Measurements from ENCODE around the gene IFIT5. TPM values are rescaled to one million over a fixed set of nuclear protein-coding genes. Genes with fewer than 3 reads are reported as not detected.
"Not testable (repeated sequence)": the region's sequence is repeated elsewhere in the genome, so short reads cannot be mapped to it uniquely, and the experiment has no call there.

Gene IFIT5
- polyA plus RNA-seq, 4 donors: 12.1 to 25.1 (median 15.3) TPM

DNA sequence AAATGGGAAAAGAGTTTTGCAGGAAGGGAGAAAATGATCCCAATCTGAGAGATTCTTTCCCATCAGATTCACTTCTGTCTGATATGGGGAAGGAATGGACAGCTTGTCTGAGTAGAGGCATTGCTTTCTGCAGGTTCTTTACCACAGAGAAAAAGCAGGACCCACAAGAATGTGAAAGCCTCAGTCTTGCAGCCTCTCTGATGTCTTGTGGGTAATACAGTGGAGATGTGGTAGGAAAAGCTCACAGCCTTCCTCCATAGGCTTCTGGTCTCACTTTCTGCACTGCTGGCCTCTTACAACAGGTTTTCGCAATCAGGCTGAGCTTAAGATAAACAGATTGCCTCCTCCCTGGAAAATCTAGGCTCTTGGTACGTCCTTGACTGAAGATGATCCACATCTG, 21.4 kb upstream of the IFIT5 start:
- DNase-seq (ENCODE audit: low read depth in 4 of 4, low spot score in 3 of 4): no peak

DNA sequence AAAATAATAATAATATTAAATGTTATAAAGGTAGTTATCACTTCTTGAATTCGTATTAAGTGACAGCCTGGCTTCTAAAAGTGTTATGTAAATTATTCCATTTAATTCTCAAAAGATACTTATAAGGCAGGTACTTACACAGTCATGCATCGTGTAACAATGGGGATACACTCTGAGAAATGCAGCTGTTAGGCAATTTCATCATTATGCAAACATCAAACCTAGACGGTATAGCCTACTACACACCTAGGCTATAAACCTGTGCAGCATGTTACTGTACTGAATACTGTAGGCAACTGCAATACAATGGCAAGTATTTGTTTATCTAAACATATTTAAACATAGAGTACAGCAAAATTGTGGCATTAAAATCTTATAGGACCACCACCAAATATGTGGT, 20.5 kb upstream of the IFIT5 start:
- DNase-seq (ENCODE audit: low read depth in 4 of 4, low spot score in 3 of 4): no peak

- DNase-seq (ENCODE audit: low read depth in 4 of 4, low spot score in 3 of 4): no peak
These were observed 19.2 kb upstream of the IFIT5 start for GRCh38 chr10:89395141-89395540.

GRCh38 chr10:89398003-89398749, 16.2 kb upstream of the IFIT5 start:
- no peak for DNase-seq (ENCODE audit: low read depth in 4 of 4, low spot score in 3 of 4)

DNA sequence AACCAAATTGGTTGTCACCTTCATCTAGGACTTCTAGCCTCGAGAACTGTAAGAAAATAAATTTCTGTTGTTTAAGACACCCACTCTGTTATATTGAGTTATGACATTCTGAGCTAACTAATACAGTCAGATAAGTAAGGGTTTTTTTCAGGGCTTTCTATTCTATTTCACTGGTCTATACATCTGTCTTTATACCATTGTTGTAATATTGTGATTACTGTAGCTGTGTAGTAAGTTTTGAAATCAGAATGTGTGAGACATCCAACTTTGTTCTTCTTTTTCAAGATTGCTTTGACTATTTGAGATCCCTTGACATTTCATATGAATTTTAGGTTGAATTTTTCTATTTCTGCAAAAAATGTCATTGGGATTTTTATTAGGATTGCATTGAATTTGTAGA, 14.4 kb upstream of the IFIT5 start:
- DNase-seq (ENCODE audit: low read depth in 4 of 4, low spot score in 3 of 4): no peak

DNA sequence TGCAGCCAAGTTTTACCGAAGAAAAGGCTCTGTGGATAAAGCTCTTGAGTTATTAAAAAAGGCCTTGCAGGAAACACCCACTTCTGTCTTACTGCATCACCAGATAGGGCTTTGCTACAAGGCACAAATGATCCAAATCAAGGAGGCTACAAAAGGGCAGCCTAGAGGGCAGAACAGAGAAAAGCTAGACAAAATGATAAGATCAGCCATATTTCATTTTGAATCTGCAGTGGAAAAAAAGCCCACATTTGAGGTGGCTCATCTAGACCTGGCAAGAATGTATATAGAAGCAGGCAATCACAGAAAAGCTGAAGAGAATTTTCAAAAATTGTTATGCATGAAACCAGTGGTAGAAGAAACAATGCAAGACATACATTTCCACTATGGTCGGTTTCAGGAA, 11.3 kb upstream of the IFIT5 start:
- DNase-seq (ENCODE audit: low read depth in 4 of 4, low spot score in 3 of 4): no peak

- DNase-seq (ENCODE audit: low read depth in 4 of 4, low spot score in 3 of 4): no peak
These were observed 10.0 kb upstream of the IFIT5 start for GRCh38 chr10:89404104-89405047.

DNA sequence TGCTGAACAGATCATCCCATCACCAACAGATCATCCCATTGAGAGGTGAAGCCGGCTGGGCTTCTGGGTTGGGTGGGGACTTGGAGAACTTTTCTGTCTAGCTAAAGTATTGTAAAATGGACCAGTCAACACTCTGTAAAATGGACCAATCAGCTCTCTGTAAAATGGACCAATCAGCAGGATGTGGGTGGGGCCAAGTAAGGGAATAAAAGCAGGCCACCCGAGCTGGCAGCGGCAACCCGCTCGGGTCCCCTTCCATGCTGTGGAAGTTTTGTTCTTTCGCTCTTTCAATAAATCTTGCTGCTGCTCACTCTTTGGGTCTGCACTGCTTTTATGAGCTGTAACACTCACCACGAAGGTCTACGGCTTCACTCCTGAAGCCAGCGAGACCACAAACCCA, 8.2 kb upstream of the IFIT5 start:
- DNase-seq (ENCODE audit: low read depth in 4 of 4, low spot score in 3 of 4): not testable (repeated sequence)

DNA sequence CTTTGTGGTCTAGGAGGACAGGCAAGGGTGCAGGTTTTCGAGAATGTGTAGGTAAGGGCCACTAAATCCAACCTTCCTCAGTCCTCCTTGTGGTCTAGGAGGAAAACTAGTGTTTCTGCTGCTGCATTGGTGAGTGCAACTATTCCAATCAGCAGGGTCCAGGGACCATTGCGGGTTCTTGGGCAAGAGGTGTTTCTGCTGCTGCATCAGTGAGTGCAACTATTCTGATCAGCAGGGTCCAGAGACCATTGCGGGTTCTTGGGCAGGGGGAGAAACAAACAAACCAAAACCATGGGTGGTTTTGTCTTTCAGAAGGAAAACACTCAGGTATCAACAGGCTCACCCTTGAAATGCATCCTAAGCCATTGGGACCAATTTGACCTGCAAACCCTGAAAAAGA, 6.6 kb upstream of the IFIT5 start:
- DNase-seq (ENCODE audit: low read depth in 4 of 4, low spot score in 3 of 4): not testable (repeated sequence)

- DNase-seq (ENCODE audit: low read depth in 4 of 4, low spot score in 3 of 4): not testable (repeated sequence)
These were observed 5.1 kb upstream of the IFIT5 start for GRCh38 chr10:89409282-89409681.

DNA sequence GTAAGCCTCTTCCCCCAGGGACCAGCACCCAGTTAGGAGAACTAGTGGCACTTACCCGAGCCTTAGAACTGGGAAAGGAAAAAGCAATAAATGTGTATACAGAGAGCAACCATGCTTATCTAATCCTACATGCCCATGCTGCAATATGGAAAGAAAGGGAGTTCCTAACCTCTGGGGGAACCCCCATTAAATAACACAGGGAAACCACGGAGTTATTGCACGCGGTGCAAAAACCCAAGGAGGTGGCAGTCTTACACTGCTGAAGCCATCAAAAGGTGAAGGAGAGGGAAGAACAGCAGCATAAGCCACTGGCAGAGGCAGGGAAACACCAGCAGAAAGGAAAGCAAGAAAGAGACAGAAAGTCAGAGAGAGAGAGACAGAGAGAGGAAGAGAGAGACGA, 3.8 kb upstream of the IFIT5 start:
- DNase-seq (ENCODE audit: low read depth in 4 of 4, low spot score in 3 of 4): not testable (repeated sequence)

GRCh38 chr10:89411135-89411534, 3.2 kb upstream of the IFIT5 start:
- not testable (repeated sequence) for DNase-seq (ENCODE audit: low read depth in 4 of 4, low spot score in 3 of 4)

DNA sequence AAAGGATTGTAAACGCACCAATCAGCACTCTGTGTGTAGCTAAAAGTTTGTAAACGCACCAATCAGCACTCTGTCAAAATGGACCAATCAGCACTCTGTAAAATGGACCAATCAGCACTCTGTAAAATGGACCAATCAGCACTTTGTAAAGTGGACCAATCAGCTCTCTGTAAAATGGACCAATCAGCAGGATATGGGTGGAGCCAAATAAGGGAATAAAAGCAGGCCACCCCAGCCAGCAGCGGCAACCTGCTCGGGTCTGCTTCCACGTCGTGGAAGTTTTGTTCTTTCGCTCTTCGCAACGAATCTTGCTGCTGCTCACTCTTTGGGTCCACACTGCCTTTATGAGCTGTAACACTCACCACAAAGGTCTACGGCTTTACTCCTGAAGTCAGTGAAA, 2.1 kb upstream of the IFIT5 start:
- not testable (repeated sequence) for DNase-seq (ENCODE audit: low read depth in 4 of 4, low spot score in 3 of 4)

GRCh38 chr10:89413398-89413912, 913 bp upstream of the IFIT5 start:
- no peak for DNase-seq (ENCODE audit: low read depth in 4 of 4, low spot score in 3 of 4)

DNA sequence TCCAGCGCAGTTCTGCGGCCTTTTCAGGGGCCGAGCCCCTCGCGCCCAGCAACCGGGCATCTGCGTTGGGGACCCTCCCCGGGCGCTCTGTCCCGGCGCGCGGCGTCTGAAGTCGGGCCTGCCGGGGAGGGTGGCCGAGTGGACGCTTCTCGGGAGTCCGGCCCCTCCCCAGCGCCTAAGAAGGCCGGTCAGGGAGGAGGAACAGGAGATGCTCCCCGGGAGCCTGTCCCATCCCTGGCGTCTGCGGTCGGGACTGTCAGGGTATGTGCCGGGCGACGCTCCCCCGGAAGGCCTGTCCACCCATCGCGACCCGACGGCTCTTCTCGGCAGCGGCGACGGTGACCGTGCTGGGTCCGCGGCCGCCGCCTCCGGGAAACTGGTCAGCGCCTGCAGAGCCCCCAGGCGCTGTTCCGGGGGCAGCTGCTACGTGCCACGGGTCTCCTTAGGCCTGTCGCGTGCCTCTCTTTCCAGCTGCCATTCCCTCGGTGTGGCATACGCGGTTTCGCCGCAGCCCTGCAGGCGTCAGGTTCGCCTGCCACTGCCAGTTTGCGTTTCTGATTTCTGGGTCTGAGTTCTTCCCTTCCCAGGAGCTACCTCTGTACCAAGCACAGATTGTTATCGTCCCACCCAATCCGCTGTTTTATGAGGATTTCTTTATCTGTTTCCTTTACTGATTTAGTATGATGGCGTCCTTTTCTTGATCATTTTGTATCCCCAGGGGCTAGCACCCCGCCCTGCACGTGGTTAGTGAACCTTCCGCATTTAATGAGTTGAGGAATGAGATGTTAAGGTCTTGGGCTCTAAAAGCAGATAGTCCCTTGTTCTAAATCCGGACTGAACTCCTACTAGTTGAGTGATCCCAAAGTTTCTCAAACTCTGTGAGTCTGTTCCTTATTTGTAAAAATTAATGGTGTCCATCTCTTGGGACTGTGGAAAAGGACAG, 782 bp downstream of the IFIT5 start:
- no peak for DNase-seq (ENCODE audit: low read depth in 4 of 4, low spot score in 3 of 4)

GRCh38 chr10:89416465-89416864, 2.1 kb downstream of the IFIT5 start:
- DNase-seq (ENCODE audit: low read depth in 4 of 4, low spot score in 3 of 4): no peak

GRCh38 chr10:89419548-89419947, 5.2 kb downstream of the IFIT5 start:
- no peak for DNase-seq (ENCODE audit: low read depth in 4 of 4, low spot score in 3 of 4)

- no peak for DNase-seq (ENCODE audit: low read depth in 4 of 4, low spot score in 3 of 4)
These were observed 6.7 kb downstream of the IFIT5 start for GRCh38 chr10:89421018-89421476.

DNA sequence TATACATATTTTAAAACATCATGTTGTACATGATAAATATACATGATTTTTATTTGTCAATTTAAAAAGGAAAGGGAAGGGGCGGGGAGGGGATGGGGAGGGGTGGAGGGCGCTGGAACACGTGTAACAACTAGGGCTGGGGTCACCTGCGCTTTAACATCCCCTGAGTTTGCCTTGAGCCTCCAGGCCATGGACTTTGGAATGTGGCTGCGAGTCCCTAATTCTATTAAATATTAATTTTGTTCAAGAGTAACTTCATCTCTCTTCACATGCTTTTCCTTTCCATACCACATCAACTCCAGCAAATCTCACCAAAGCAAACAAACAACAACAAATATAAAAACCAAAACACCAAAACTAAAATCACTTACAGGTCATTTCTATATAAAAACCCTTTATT, 10.6 kb downstream of the IFIT5 start:
- DNase-seq (ENCODE audit: low read depth in 4 of 4, low spot score in 3 of 4): no peak

DNA sequence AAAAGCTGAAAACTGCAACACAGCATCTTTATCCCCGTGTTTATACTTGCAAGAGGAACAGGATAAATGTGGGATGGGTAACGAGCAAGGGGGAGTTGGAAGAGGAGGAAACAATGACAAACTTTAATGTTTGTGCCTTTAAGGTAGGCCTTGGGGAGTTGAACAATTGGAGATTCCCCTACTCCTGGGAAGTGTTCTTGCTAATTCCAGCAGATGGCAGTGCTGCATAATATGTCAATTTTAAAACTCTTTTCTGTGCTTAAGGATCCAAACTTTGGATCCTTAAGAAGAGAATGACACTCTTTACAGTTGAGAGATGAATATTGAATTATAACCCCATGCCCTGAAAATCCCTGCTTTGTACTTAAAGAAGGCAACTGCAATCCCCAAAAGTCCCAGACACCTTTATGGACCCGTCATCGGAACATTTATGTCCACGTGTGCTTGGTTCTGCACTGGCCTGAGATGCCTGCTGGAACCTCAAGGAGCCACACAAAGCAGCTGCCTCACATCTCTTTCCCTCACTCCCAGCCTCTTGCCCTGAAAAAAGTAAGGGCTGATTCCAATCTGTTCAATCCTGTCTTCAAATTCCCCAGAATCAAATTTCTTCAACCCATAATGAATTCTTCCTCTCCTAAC, 12.0 kb downstream of the IFIT5 start:
- peak in 1 of 4 donors; percentile 42 for DNase-seq (ENCODE audit: low read depth in 4 of 4, low spot score in 3 of 4)
